Activated CD4-positive, CD25-positive, alpha-beta regulatory T cell (primary cell): ENCODE data around the gene IGLL1.
"Not testable (repeated sequence)": the region's sequence is repeated elsewhere in the genome, so short reads cannot be mapped to it uniquely, and the experiment has no call there.

Experiments
- DNase-seq, 4 experiments: peaks; one replicate each; lab custom pipeline; 2025; lab: John Stamatoyannopoulos, UW

The IGLL1 gene

GRCh38 chr22:23579870-23580575, at the start of gene IGLL1:
Gene IGLL1, minus strand, starts transcription at chr22:23580290. Its CDS starts 100 bp downstream, at chr22:23580190.
- no peak for DNase-seq

GRCh38 chr22:23628056-23628743, 48.1 kb upstream of the IGLL1 start:
- not testable (repeated sequence) for DNase-seq

- DNase-seq = peak; percentile 10 to 46 (median 16)
These were observed 47.4 kb upstream of the IGLL1 start for GRCh38 chr22:23627401-23628055.

- no peak for DNase-seq
These were observed 46.3 kb upstream of the IGLL1 start for GRCh38 chr22:23626286-23626975.

- DNase-seq = no peak
These were observed 42.5 kb upstream of the IGLL1 start for GRCh38 chr22:23622634-23623033.

- not testable (repeated sequence) for DNase-seq
These were observed 41.8 kb upstream of the IGLL1 start for GRCh38 chr22:23621916-23622315.

GRCh38 chr22:23621082-23621780, 41.1 kb upstream of the IGLL1 start:
- no peak for DNase-seq

- DNase-seq = no peak
These were observed 33.3 kb upstream of the IGLL1 start for GRCh38 chr22:23613193-23613972.

GRCh38 chr22:23609983-23610781, 30.1 kb upstream of the IGLL1 start:
- no peak for DNase-seq

GRCh38 chr22:23608583-23608982, 28.5 kb upstream of the IGLL1 start:
- no peak for DNase-seq

- DNase-seq = no peak
These were observed 26.4 kb upstream of the IGLL1 start for GRCh38 chr22:23606204-23607131.

GRCh38 chr22:23604939-23605712, 25.0 kb upstream of the IGLL1 start:
- no peak for DNase-seq

GRCh38 chr22:23603266-23603665, 23.2 kb upstream of the IGLL1 start:
- no peak for DNase-seq

GRCh38 chr22:23598805-23599518, 18.9 kb upstream of the IGLL1 start:
- no peak for DNase-seq

- not testable (repeated sequence) for DNase-seq
These were observed 17.6 kb upstream of the IGLL1 start for GRCh38 chr22:23597576-23598268.

- DNase-seq = not testable (repeated sequence)
These were observed 15.8 kb upstream of the IGLL1 start for GRCh38 chr22:23595904-23596303.

- no peak for DNase-seq
These were observed 11.8 kb upstream of the IGLL1 start for GRCh38 chr22:23591846-23592245.
